Smooth muscle cell of the brain vasculature (primary cell): Measurements from ENCODE around the gene TMEM219.
"Not testable (repeated sequence)": the region's sequence is repeated elsewhere in the genome, so short reads cannot be mapped to it uniquely, and the experiment has no call there.

Source experiments
- DNase-seq: peaks from one replicate; pipeline ENCODE4 v3.0.0-alpha.2; 2012; ENCODE audit warnings: low read depth, low spot score

TMEM219 gene

GRCh38 chr16:30011714-30012504 lies 50.0 kb downstream of the TMEM219 start:
- no peak for DNase-seq

GRCh38 chr16:30012598-30012997 lies 50.7 kb downstream of the TMEM219 start:
- not testable (repeated sequence) for DNase-seq

GRCh38 chr16:30015450-30015849 lies 53.6 kb downstream of the TMEM219 start:
- not testable (repeated sequence) for DNase-seq

- DNase-seq: no peak
Measured at GRCh38 chr16:30016555-30017276, 54.8 kb downstream of the TMEM219 start.

GRCh38 chr16:30017277-30017656 lies 55.4 kb downstream of the TMEM219 start:
- DNase-seq: no peak

GRCh38 chr16:30017937-30018336 lies 56.1 kb downstream of the TMEM219 start:
- not testable (repeated sequence) for DNase-seq

GRCh38 chr16:30018731-30019158 lies 56.9 kb downstream of the TMEM219 start:
- DNase-seq: no peak
